Pancreas (tissue), 10 donors: ENCODE measurements around the gene KCNJ3. TPM values are rescaled to one million over a fixed set of nuclear protein-coding genes. Genes with fewer than 3 reads are reported as not detected.

Source experiments
- ATAC-seq, 4 donors: fragments of 200-7000 bp; cut with Tn5 transposase; one replicate each; pipeline versions ENCODE4 v1.8.0 to v1.9.1; 2020; ENCODE audit warnings: mild to moderate bottlenecking in 4 of 4, moderate library complexity in 4 of 4
- DNase-seq, 6 donors: peaks; one replicate each; pipeline ENCODE4 v3.0.0-alpha.2; 2020
- FAIRE-seq: peaks from 2 replicates; lab custom pipeline; 2012; peaks lifted over from hg19 to GRCh38; lab: Jason Lieb, UNC
- H3K27ac ChIP-seq, 4 donors: fragments of 200-600 bp; sonication (generic); 1 replicate in 3 of 4; 2 replicates in 1 of 4; pipeline versions ENCODE4 v1.5.0 to v1.8.0; 2020
- H3K27me3 ChIP-seq, 4 donors: fragments of 200-600 bp; one replicate each; pipeline ENCODE4 v1.8.0; 2021
- H3K36me3 ChIP-seq, 3 donors: fragments of 200-600 bp; sonication (generic) in 1 of 3; one replicate each; pipeline versions ENCODE4 v1.5.0 to v1.8.0; 2020 to 2021
- H3K4me1 ChIP-seq, 3 donors: fragments of 200-600 bp; one replicate each; pipeline ENCODE4 v1.8.0; 2021
- H3K4me3 ChIP-seq, 4 donors: fragments of 200-600 bp; sonication (generic) in 2 of 4; one replicate each; pipeline versions ENCODE4 v1.5.0 to v1.8.0; 2020 to 2021
- H3K9me3 ChIP-seq, 4 donors: fragments of 200-600 bp; one replicate each; pipeline ENCODE4 v1.8.0; 2021
- WGBS, 2 donors: extraction: QIAGEN DNeasy Blood & Tissue Kit; methylation state at CpG; one replicate each; pipeline ENCODE4 v1.1.7; 2013; 5-methylcytosine and 5-hydroxymethylcytosine counted together
- intact Hi-C, 3 donors: fragments of 100-400 bp; cut with DNase I; formaldehyde crosslinking; loops; one replicate each; pipeline versions ENCODE4 v1.11.1 to v1.14.2; 2022
- polyA plus RNA-seq, 2 donors: library from polyadenylated mRNA; stranded (reverse); fragments of 200-250 nt; gene quantifications; one replicate each; pipeline ENCODE4 v1.2.3, GENCODE V29; 2013
- total RNA-seq, 6 donors: library from RNA; stranded (reverse); fragmentation: NEBNext Ultra II Directional in 4 of 6; extraction: Animal tissue kit (Norgen Biotek cat#: 25700) in 4 of 6; gene quantifications; one replicate each; pipeline versions ENCODE4 v1.2.1 to v1.2.4, GENCODE V29; 2021 to 2023
- TF ChIP-seq, protein P1 (sequence below), 4 donors: fragments of 200-600 bp; sonication (generic) in 3 of 4; IDR thresholded peaks; one replicate each; pipeline versions ENCODE4 v1.5.0 to v1.8.0; 2021; ENCODE audit warnings: antibody characterized with exemption in 4 of 4
- donor health status: healthy with polysubstance abuse.
- donor health status: DM: no; HTN: no; CAD: no; lungs with moderate emphysema.
- donor health status: DM: no; HTN: no; CAD: no.
- donor health status: control.
- donor health status: control.
- donor health status: Bipolar disorder and iron deficiency.
- donor health status: DM: yes; HTN: yes; CAD: no.
- donor health status: DM: no; HTN: no; CAD: no.
- donor health status: DM: no; HTN: no; CAD: no.
- donor health status: DM: yes; HTN: yes; CAD: no.

KCNJ3 gene
- total and polyA plus RNA-seq, 8 donors: 0.66 to 3.1 (median 0.90) TPM

DNA sequence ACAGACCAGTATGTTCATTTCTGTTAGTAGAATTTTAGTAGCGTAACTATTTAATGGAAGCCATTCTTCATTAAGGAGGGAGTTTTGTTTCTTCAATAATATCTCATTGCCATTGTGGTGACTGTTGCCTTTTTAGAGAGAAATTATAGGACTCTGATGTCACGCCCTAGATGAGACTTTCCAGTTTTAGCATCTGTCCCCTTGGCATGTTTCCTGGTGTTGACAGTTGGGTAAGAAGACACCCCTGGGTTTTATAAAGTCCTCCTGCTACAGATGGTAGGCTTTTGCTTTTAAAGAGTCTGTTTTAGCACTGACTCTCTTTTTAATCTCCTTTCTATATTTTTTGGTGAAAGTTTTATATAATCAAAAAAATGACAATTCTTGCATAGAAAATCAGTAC, 41.9 kb downstream of the KCNJ3 start:
- no peaks in the 10 kb centered on the region for H3K27me3 ChIP-seq
- FAIRE-seq (no peak), DNase-seq (no peak), ATAC-seq (no peak)
- no peak overlapping the region for H3K27ac ChIP-seq
- no peak overlapping the region for H3K4me3 ChIP-seq
- 81% methylated on average over 2 of the region's 2 CpGs for WGBS, 2 donors
- no peaks in the 10 kb centered on the region for H3K36me3 ChIP-seq
- H3K9me3 ChIP-seq: no peaks in the 10 kb centered on the region
- H3K4me1 ChIP-seq: no peaks in the 10 kb centered on the region
- intact Hi-C loops: no loop called here
- TF ChIP-seq, protein P1, sequence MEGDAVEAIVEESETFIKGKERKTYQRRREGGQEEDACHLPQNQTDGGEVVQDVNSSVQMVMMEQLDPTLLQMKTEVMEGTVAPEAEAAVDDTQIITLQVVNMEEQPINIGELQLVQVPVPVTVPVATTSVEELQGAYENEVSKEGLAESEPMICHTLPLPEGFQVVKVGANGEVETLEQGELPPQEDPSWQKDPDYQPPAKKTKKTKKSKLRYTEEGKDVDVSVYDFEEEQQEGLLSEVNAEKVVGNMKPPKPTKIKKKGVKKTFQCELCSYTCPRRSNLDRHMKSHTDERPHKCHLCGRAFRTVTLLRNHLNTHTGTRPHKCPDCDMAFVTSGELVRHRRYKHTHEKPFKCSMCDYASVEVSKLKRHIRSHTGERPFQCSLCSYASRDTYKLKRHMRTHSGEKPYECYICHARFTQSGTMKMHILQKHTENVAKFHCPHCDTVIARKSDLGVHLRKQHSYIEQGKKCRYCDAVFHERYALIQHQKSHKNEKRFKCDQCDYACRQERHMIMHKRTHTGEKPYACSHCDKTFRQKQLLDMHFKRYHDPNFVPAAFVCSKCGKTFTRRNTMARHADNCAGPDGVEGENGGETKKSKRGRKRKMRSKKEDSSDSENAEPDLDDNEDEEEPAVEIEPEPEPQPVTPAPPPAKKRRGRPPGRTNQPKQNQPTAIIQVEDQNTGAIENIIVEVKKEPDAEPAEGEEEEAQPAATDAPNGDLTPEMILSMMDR (IDR thresholded peaks at IDR 0.05): no peak

DNA sequence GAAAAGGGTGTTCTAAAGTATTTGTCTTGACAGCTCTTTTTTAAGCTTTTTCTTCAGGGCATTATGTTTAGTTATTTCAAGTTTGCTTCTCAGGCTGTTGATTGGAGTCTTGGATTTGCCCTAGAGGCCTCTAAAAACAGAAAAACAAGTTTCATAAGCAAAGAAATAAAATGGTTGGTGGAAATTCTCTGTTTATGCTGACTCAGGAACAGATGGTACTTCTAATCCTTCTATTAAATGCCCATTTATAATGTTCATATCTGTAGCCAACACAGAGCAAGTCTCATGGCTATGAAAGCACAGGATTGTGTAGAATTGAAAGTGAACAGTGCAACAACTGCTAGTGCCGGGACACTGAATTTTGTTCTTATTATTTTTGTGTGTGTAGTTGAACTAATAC, 60.4 kb downstream of the KCNJ3 start:
- FAIRE-seq (no peak), ATAC-seq (no peak), DNase-seq (no peak)
- WGBS, 2 donors: 69 to 73% methylated on average over 1 of the region's 1 CpG
- no peaks in the 10 kb centered on the region for H3K27me3 ChIP-seq
- no peak overlapping the region for H3K27ac ChIP-seq
- H3K9me3 ChIP-seq: no peaks in the 10 kb centered on the region
- TF ChIP-seq, protein P1 (IDR thresholded peaks at IDR 0.05): no peak
- H3K36me3 ChIP-seq: no peaks in the 10 kb centered on the region
- no peaks in the 10 kb centered on the region for H3K4me1 ChIP-seq
- intact Hi-C loops: no loop called here
- no peak overlapping the region for H3K4me3 ChIP-seq

DNA sequence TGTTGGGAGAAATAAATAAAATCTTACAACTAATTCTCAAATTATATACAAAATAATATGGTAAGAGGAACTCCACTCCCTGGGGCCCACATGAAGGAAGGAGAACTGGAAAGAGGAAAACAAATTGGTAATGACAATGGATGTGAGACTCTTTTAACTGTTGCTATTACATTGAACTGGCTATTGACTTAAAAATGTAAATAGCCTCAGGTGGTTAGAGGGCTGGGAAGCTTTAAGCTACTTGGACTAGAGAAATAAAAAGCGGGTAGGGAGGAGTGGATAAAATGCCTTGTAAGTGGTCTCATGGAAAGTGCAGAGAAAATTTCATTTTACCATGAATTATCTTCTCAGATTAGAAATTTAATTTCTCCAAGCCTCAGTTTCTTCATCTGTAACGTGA, 64.1 kb downstream of the KCNJ3 start:
- TF ChIP-seq, protein P1 (IDR thresholded peaks at IDR 0.05): no peak
- 85 to 91% methylated on average over 2 of the region's 2 CpGs for WGBS, 2 donors
- intact Hi-C loops: no loop called here
- no peak overlapping the region for H3K27ac ChIP-seq
- FAIRE-seq: no peak
- no peak for DNase-seq
- H3K4me1 ChIP-seq: no peaks in the 10 kb centered on the region
- no peaks in the 10 kb centered on the region for H3K9me3 ChIP-seq
- no peaks in the 10 kb centered on the region for H3K36me3 ChIP-seq
- H3K4me3 ChIP-seq: no peak overlapping the region
- no peaks in the 10 kb centered on the region for H3K27me3 ChIP-seq
- no peak for ATAC-seq

DNA sequence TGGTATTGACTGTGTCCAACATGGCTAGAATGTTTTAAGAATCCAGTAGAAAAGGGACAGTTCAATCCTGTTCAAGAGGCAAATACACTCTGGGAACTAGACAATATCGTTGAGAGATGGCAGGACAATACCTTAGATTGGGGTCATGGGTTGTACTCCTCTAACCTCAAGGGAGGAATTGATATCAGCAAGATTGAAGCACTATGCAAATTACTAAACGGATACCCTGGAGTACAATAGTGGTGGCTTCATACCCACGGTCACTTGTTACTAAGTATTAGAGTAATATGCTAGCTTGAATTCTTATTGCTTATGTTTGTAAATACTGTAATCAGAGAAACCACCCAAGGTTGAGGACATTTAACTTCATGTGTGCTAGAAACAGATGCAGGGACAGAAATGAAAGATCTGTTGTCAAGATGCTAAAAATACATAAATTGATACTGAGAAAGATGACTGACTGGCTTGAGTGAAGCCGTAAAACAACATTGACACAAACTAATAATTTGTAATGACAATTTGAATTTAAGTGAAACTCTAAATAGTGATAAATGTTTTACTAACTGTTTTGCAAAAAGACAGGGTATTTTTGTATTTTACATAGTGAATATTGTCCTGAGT, 73.3 kb downstream of the KCNJ3 start:
- H3K27me3 ChIP-seq: no peaks in the 10 kb centered on the region
- no peak overlapping the region for H3K4me3 ChIP-seq
- H3K4me1 ChIP-seq: no peaks in the 10 kb centered on the region
- DNase-seq (no peak), ATAC-seq (no peak), FAIRE-seq (no peak)
- TF ChIP-seq, protein P1 (IDR thresholded peaks at IDR 0.05): no peak
- intact Hi-C loops: no loop called here
- 86 to 90% methylated on average over 4 of the region's 4 CpGs for WGBS, 2 donors
- H3K27ac ChIP-seq: no peak overlapping the region
- H3K36me3 ChIP-seq: no peaks in the 10 kb centered on the region
- no peaks in the 10 kb centered on the region for H3K9me3 ChIP-seq

DNA sequence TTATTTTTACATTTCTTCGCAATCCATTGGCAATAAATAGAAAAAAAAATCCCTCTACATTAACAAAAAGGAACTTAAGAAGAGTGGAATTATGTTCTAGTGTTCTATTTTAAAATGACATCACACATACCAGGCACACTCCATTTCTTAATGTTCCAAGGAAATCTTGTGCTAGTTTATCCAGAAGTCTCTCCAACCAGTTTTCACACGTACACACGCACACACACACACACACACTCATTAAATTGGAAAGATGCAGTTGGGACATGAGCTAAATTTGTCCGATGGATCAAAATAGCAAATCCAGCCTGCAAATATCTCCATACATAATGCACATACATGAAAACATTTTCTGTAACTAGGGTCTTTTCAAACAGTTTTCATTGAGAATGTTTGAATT, 78.3 kb downstream of the KCNJ3 start:
- ATAC-seq (no peak), DNase-seq (no peak), FAIRE-seq (no peak)
- no peaks in the 10 kb centered on the region for H3K36me3 ChIP-seq
- no peaks in the 10 kb centered on the region for H3K9me3 ChIP-seq
- no peaks in the 10 kb centered on the region for H3K4me1 ChIP-seq
- TF ChIP-seq, protein P1 (IDR thresholded peaks at IDR 0.05): no peak
- intact Hi-C loops: no loop called here
- no peak overlapping the region for H3K4me3 ChIP-seq
- H3K27me3 ChIP-seq: no peaks in the 10 kb centered on the region
- 87 to 91% methylated on average over 4 of the region's 4 CpGs for WGBS, 2 donors
- H3K27ac ChIP-seq: no peak overlapping the region
